Large intestine (tissue), 3 donors: ENCODE results near the gene ZMYND8. TPM values are rescaled to one million over a fixed set of nuclear protein-coding genes. Genes with fewer than 3 reads are reported as not detected.

Experiments
- DNase-seq, 2 donors: peaks; one replicate each; pipeline versions ENCODE4 v3.0.0 to v3.0.0-alpha.2; 2013
- H3K27ac ChIP-seq: one replicate; pipeline ENCODE4 v1.5.1; 2013; ENCODE audit warnings: low read length
- H3K27me3 ChIP-seq: 2 replicates; pipeline ENCODE4 v1.6.1; 2013; ENCODE audit warnings: low read length; ENCODE audit not compliant: control insufficient read depth, insufficient read depth
- H3K36me3 ChIP-seq: 2 replicates; pipeline ENCODE4 v1.6.1; 2013; ENCODE audit warnings: low read length; ENCODE audit not compliant: control insufficient read depth, insufficient read depth
- H3K4me1 ChIP-seq: one replicate; pipeline ENCODE4 v1.6.1; 2013; ENCODE audit warnings: low read length; ENCODE audit not compliant: control insufficient read depth, insufficient read depth
- H3K4me3 ChIP-seq: one replicate; pipeline ENCODE4 v1.5.1; 2013; ENCODE audit warnings: low read length
- H3K9me3 ChIP-seq: one replicate; pipeline ENCODE4 v1.6.1; 2013; ENCODE audit warnings: mild to moderate bottlenecking, low read depth, low read length, moderate library complexity; ENCODE audit not compliant: control insufficient read depth
- WGBS: methylation state at CpG from one replicate; pipeline ENCODE4 v1.1.5; 2013; ENCODE audit warnings: low lambda C conversion rate; ENCODE audit not compliant: insufficient coverage; 5-methylcytosine and 5-hydroxymethylcytosine counted together
- polyA plus RNA-seq: library from polyadenylated mRNA; unstranded; fragments of 120-200 nt; gene quantifications from one replicate; pipeline ENCODE4 v1.2.1, GENCODE V29; 2013

Gene ZMYND8
- polyA plus RNA-seq, 1 donor = 25.5 TPM

GRCh38 chr20:47353239-47353691 lies 3.2 kb downstream of the ZMYND8 start:
- WGBS = 69% methylated on average over 2 of the region's 3 CpGs
- Histone ChIP-seq H3K27ac (peak overlapping the region; percentile 98), H3K4me3 (no peak overlapping the region), H3K27me3 (no peaks in the 10 kb centered on the region), H3K36me3 (no peaks in the 10 kb centered on the region), H3K4me1 (peaks cover 84% of the 10 kb centered on the region), H3K9me3 (no peaks in the 10 kb centered on the region)
- DNase-seq = no peak

GRCh38 chr20:47352332-47353238 lies 3.9 kb downstream of the ZMYND8 start:
- no CpG with 5 or more reads among the region's 13 CpGs for WGBS
- Histone ChIP-seq H3K27ac (peak overlapping the region; percentile 98), H3K4me1 (peaks cover 84% of the 10 kb centered on the region), H3K9me3 (no peaks in the 10 kb centered on the region), H3K27me3 (no peaks in the 10 kb centered on the region), H3K36me3 (no peaks in the 10 kb centered on the region), H3K4me3 (peak overlapping the region; percentile 4)
- DNase-seq = peak in 1 of 2 donors; percentile 54

GRCh38 chr20:47351643-47352331 lies 4.7 kb downstream of the ZMYND8 start:
- Histone ChIP-seq H3K9me3 (no peaks in the 10 kb centered on the region), H3K36me3 (peaks cover 2% of the 10 kb centered on the region), H3K27me3 (no peaks in the 10 kb centered on the region), H3K27ac (peak overlapping the region; percentile 98), H3K4me1 (peaks cover 80% of the 10 kb centered on the region), H3K4me3 (peak overlapping the region; percentile 4)
- no peak for DNase-seq
- 40% methylated on average over 1 of the region's 10 CpGs for WGBS

GRCh38 chr20:47350691-47351545 lies 5.6 kb downstream of the ZMYND8 start:
- Histone ChIP-seq H3K4me1 (peaks cover 73% of the 10 kb centered on the region), H3K27ac (peak overlapping the region; percentile 98), H3K4me3 (no peak overlapping the region), H3K9me3 (no peaks in the 10 kb centered on the region), H3K27me3 (no peaks in the 10 kb centered on the region), H3K36me3 (peaks cover 8% of the 10 kb centered on the region)
- no peak for DNase-seq
- WGBS = 83% methylated on average over 1 of the region's 4 CpGs

DNA sequence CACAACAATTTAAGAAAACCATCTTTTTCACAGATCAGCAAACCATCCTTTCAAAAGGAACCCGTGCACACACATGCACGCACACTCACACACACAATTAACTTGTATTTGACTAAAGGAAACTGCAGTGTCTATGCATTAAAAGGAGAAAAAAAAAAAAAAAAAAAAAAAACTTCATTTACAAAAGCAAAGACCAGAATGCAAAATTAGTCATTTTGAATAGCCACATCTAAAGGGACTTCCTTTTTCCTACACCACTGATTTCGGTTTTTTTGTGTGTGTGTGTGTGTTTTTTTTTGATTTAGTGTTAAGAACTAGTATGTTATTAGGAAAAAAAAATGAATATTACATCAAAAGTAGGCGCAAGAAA lies 6.3 kb downstream of the ZMYND8 start:
- Histone ChIP-seq H3K27ac (no peak overlapping the region), H3K36me3 (peaks cover 11% of the 10 kb centered on the region), H3K9me3 (no peaks in the 10 kb centered on the region), H3K4me1 (peaks cover 68% of the 10 kb centered on the region), H3K4me3 (no peak overlapping the region), H3K27me3 (no peaks in the 10 kb centered on the region)
- WGBS = no CpG with 5 or more reads among the region's 4 CpGs
- DNase-seq = no peak

DNA sequence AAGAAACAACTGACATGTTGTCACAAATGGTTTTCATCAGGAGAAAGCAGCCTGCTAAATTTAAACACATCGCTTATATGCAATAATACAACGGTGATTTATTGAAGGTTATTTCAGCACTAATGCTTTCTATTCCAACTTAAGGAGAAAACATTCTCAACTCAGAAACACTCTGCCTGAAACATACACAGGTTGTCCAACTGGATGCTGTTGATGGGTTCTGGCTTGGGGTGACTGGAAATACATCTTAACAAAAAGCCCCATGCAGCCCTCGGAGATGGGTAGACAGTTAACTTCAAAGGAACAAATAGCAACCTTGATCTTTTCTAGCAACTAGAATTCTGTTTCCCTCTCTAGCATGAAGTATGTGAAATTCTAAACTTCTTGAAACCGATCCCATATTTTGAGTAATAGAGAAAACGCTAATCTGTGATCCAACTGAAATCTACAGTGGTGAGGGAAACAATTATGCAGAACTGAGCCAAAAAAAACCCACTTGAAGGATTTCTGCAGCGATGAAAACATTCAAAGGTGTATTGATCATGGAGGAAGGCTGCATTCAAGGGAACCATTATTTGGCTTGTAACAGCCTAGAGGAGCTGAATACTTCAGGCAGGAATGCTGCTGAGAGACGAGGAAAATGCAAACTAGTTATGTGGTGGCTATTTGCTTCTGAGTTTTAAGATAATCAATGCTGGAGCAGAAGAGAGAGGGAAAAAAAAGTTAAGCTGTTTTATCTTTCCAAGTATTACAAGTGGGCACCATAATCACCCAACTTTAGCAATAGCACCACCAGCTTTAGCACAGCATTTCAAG lies 6.9 kb downstream of the ZMYND8 start:
- Histone ChIP-seq H3K4me1 (peaks cover 62% of the 10 kb centered on the region), H3K27ac (peak overlapping the region; percentile 25), H3K27me3 (no peaks in the 10 kb centered on the region), H3K4me3 (no peak overlapping the region), H3K9me3 (no peaks in the 10 kb centered on the region), H3K36me3 (peaks cover 17% of the 10 kb centered on the region)
- peak in 1 of 2 donors; percentile 4 for DNase-seq
- 86% methylated on average over 1 of the region's 7 CpGs for WGBS

GRCh38 chr20:47348539-47349142 lies 7.9 kb downstream of the ZMYND8 start:
- DNase-seq = peak in 1 of 2 donors; percentile 8
- Histone ChIP-seq H3K9me3 (no peaks in the 10 kb centered on the region), H3K27me3 (no peaks in the 10 kb centered on the region), H3K4me1 (peaks cover 54% of the 10 kb centered on the region), H3K27ac (peak overlapping the region; percentile 25), H3K36me3 (peaks cover 21% of the 10 kb centered on the region), H3K4me3 (no peak overlapping the region)
- WGBS = 90% methylated on average over 2 of the region's 8 CpGs

DNA sequence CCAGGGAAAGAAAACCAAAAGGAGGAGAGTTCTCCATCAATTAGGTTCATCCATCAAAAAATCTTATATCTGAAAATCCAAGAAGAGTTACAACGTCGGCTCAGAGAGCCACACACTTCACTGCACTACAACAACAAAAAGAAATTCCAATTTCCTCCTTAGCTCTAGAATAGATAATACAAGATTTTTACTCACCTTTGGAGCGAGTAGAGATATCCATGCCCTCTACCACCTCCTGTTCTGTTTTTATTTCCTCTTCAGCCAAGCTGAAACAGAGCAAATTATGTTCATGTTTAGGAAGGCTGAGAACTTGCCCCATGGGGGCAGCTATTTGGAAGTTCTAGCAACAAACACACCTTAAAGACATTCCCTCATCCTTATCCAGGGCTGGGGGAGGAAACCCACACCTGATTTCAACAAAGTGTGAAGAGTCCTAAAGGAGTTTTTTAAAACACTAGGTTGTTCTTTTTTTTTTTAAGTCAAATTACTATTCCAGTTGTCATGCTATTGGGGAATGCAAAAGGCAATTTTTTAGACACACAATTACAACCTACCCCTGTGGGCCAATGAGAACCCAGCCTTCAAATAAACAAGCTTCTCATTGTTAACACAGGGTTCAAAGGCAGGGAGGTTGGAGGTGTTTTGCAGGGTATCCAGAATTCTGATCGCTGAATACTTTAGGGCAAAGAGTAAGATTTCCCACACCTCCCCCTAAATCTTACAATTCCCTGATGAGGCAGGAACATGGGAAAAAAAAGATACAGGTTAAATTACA lies 8.7 kb downstream of the ZMYND8 start:
- WGBS = no CpG with 5 or more reads among the region's 4 CpGs
- Histone ChIP-seq H3K27ac (peak overlapping the region; percentile 25), H3K27me3 (no peaks in the 10 kb centered on the region), H3K4me1 (peaks cover 46% of the 10 kb centered on the region), H3K9me3 (no peaks in the 10 kb centered on the region), H3K4me3 (no peak overlapping the region), H3K36me3 (peaks cover 21% of the 10 kb centered on the region)
- DNase-seq = peak in 1 of 2 donors; percentile 43

DNA sequence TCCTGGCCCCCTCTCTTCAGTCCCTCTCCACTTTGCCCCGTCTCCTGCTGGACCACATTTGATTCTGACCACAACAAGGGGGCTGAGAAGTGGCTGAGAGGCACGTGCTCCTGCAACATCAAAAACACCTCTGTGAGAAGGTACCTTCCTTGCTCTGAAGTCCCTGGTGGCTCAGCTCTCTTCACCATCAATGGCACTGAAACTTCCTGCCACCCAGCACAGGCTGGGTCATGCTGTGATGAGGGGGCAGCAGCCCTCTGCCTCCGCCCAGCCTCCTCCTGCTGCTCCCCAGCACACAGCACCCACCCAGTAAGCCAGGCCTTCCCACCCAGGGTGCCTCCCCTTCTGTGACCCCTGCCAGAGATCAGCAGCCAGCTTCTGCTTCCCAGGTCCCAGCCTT lies 10.3 kb downstream of the ZMYND8 start:
- Histone ChIP-seq H3K27ac (no peak overlapping the region), H3K9me3 (no peaks in the 10 kb centered on the region), H3K4me1 (peaks cover 33% of the 10 kb centered on the region), H3K36me3 (peaks cover 21% of the 10 kb centered on the region), H3K27me3 (no peaks in the 10 kb centered on the region), H3K4me3 (no peak overlapping the region)
- no CpG with 5 or more reads among the region's 3 CpGs for WGBS
- DNase-seq = no peak
